Measurements from ENCODE around the gene ARRDC3.
A peak's percentile ranks its signal among the peaks of the same experiment; 100 is the strongest.
"Not testable (repeated sequence)": the region's sequence is repeated elsewhere in the genome, so short reads cannot be mapped to it uniquely, and the experiment has no call there.

ARRDC3 gene, protein sequence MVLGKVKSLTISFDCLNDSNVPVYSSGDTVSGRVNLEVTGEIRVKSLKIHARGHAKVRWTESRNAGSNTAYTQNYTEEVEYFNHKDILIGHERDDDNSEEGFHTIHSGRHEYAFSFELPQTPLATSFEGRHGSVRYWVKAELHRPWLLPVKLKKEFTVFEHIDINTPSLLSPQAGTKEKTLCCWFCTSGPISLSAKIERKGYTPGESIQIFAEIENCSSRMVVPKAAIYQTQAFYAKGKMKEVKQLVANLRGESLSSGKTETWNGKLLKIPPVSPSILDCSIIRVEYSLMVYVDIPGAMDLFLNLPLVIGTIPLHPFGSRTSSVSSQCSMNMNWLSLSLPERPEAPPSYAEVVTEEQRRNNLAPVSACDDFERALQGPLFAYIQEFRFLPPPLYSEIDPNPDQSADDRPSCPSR

DNA sequence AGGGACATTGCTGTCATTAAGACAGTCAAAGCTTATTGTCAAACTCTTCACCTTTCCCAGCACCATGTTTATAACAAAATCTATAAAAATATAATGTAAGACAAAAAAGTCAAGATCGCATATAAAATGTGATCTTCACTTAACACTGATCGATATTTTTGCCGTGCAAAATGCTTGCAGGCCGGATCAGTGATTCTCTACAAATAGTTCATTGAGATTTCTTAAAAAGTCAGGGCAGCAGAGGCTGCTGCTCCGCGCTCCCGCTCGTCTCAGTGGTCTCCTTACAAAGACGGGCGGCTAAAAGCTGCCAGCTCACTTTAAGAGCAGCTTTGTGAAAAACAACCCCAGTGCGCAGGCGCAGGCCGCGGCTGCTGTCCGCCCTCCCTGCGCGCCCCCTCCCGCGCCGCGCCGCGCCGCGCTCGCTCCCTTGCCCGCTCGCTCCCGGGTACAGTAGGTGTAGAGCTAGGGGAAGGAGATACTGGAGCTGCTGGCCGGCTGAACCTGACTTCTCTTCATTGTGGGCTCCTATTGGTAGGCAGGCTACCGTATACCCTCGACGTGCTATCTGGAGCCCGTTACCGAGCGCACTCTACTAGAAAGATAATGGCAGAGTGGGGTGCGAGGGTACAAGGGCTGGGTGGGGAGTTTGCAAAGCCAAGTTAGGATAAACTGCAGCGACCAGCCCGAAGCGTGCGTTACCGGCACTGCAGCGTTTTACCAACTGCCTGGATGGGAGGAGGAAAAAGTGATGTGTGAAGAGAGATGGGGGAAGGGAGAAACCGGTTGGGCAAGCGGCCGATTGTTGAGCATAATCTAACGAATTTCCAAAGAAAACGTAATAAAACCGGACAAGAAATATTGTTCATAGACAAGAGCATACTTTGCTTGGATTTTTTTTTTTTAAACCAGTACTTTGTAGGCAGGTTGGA lies at the start of gene ARRDC3:
TSS of gene ARRDC3 (minus strand) at position 291 of the 929 bp plus-strand sequence. CDS start at position 66, 225 bp downstream.
- DNase-seq, result peak; percentile 94 to 95

DNA sequence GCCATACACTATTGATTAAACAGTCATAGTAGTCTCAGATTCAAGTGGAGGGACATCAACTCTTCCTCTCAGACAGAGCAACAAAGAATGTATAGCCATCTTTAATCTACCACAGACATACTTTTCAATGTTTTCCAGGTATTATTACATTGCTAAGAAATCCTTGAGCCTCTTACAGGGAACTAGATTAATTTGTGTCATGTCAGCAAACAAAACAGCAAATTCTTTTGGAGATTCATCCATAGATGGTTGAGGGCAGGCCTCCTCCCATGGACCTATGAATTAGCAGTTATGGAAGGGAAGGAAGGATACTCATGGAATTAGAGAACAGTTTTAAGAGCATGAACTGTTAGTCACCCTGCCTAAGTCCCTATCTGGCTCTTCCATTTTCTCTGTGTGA lies 47.8 kb upstream of the ARRDC3 start:
- no peak for DNase-seq

DNA sequence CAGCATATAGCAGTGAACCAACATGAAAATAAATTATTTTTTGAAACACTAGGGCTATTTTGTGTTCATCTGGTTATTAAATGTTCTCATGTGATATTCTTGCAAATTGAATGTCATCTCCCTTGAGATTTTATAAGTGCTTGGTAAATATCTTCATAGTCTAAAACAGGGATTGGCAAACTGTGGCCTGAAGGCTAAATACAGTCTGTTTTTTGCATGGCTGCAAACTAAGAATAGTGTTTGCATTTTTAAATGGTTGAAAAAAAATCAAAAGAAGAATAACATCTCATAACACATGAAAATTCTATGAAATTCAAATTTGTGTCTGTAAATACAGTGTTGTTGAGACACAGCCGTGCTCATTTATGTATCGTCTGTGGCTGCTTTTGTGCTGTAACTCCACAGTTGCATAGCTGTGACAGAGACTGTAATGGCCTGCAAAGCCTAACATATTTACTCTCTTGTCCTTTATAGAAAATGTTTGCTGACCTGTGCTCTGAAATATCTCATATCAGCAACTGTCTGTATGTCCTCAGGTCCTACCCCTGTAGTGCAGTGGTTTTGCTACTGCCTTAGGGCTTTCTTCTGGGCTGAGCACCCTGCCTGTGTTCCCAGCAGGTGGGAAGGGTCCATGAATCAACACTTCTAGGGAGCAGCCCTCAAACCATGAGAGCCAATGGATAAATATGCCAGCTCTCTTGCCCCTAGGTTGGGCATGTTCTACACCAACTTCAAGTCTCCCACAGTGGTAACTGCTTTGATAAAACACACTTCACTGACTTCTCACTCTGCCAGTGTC lies 41.7 kb upstream of the ARRDC3 start:
- no peak for DNase-seq

DNA sequence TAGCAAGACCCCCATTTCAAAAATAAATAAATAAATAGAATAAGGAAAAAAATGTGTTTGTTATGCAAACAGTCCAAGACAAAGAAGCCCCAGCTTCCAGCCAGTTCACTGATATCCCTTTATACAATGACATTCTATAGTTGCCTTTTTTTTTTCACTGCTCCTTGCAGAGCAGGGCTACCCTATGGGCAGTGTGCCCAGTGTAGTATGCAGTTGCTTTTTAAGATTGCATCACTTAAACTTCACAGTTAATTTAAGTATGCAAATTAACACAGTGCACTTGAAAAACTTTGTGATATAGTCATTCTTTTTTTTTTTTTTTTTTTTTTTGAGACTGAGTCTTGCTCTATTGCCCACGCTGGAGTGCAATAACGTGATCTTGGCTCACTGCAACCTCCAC lies 40.8 kb upstream of the ARRDC3 start:
- no peak for DNase-seq

- DNase-seq, result no peak
Measured at GRCh38 chr5:91420879-91421278, 37.8 kb upstream of the ARRDC3 start.

DNA sequence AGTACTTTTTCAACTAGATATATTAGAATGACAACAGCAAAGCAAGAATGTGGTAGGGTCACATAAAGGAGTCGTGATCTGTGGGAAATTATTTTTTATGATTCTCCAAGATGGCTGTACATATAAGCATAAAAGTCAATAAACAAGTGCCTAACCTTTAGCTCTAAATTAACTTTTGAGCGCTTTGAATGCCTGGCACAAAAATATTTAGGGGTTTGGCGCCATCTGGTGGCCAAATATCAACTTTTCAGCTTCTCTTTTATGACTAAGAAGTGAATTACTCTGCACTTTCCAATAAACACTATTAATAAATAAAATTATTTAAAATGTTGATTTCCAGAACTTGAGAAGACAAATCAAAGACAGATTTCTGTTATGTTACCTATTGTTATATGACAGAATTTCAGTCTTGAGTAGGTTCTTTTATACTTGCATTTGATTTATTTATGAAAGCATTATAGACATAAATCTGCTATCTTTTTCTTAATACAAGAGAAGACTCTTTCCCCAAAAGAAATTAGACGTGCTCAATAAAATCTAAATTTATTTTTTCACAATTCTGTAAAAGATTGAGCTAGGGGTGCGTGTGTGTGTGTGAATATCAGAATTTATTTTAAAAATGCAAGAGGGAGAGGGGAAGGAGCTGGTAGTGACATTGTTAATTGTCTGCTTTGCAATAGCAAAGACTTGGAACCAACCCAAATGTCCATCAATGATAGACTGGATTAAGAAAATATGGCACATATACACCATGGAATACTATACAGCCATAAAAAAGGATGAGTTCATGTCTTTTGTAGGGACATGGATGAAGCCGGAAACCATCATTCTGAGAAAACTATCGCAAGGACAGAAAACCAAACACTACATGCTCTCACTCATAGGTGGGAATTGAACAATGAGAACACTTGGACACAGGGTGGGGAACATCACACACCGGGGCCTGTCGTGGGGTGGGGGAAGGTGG lies 36.7 kb upstream of the ARRDC3 start:
- DNase-seq, result peak; percentile 73 to 78

- DNase-seq, result no peak
Measured at GRCh38 chr5:91419136-91419535, 36.0 kb upstream of the ARRDC3 start.

- no peak for DNase-seq
Measured at GRCh38 chr5:91418158-91418557, 35.0 kb upstream of the ARRDC3 start.

DNA sequence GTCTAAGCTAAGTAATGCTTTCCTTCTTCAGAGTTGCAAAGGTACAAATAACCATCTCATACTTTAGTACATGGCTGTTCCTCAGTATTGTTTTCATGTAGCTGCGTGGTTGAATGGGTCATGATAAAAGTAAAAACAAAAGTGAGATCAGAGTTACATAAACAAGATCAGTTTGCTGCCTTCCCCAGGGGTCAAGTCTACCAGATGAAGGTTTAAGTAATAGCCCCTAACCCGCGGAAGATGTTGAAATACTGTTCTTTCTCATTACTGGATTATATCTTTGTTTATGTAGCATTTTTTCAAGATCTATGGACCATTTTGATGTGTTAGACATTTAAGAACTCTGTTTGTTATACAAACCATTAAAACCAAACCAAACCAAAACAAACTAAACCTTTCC lies 34.1 kb upstream of the ARRDC3 start:
- DNase-seq, result no peak

- no peak for DNase-seq
Measured at GRCh38 chr5:91416491-91416890, 33.4 kb upstream of the ARRDC3 start.

- DNase-seq, result no peak
Measured at GRCh38 chr5:91409304-91409703, 26.2 kb upstream of the ARRDC3 start.

GRCh38 chr5:91408710-91409109 lies 25.6 kb upstream of the ARRDC3 start:
- DNase-seq, result no peak

DNA sequence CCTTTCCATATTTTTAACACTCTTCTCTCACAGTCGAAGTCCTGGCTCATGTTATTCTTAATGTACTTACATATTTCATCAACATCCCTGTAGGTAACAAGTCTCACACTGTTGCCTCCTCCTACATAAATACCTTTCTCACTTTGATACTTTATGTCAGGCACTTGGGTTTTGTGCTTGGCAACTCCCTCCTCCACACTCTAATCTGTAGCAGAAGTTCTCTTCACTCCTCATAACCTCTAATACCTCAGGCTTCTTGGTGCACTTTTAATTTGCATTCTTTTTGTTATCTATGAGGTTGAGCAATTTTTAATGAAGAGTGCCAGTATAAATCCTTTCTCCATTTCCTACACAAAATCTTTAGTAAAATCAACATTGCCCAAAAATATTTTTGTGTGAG lies 24.1 kb upstream of the ARRDC3 start:
- no peak for DNase-seq

DNA sequence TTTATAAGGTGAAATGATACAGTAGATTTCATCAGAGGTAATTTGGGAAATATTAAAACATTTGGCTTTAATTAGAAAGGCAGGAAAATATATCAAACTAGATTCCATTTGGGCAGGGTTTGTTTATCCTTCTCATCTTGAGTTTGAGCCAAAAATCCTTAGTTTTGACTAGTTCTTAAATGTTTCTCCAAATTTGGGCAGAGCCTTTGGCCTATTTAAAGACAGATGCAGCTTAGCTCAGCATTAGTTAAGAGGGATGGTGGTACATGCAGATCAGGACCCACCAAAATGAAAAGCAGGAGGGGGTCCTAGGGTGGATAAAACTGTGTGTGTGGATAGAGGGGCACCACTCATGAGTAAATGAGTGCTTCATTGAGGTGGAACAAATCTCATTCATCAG lies 20.3 kb upstream of the ARRDC3 start:
- no peak for DNase-seq

- DNase-seq, result no peak
Measured at GRCh38 chr5:91401175-91401574, 18.1 kb upstream of the ARRDC3 start.

DNA sequence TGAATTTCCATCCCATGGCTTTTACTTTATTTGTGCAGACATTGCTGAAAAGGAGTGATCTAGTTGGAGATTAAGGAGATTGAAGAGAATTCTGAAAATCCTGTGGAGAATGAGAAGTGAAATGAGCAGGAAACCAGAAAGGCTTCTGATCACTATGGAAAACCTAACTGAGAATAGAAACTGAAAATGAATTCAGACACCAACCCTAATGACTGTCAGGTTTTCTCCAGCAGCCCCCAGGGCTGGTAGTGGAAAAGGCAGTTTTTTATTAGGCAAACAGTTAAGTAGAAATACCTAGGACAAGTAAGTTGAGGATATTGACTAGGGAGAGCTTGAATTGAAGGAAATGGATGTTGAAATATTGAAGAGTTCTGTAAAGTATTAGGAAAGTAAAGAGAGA lies 14.7 kb upstream of the ARRDC3 start:
- DNase-seq, result no peak

DNA sequence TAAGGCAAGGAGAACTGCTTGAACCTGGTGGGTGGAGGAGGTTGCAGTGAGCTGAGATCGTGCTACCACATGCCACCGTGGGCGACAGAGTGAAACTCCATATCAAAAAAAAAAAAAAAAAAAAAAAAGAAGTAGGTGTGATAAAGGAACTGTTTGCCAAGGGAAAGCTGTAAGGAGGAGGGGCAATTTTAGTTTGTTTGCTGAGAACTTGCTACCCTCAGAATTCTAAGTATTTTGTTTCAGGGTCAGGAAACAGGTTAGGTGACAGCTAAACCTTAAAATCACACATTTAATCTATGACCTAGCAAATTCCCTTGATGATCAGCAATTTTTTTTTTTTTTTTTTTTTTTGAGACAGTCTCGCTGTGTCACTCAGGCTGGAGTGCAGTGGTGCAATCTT lies 7.2 kb upstream of the ARRDC3 start:
- DNase-seq, result no peak

DNA sequence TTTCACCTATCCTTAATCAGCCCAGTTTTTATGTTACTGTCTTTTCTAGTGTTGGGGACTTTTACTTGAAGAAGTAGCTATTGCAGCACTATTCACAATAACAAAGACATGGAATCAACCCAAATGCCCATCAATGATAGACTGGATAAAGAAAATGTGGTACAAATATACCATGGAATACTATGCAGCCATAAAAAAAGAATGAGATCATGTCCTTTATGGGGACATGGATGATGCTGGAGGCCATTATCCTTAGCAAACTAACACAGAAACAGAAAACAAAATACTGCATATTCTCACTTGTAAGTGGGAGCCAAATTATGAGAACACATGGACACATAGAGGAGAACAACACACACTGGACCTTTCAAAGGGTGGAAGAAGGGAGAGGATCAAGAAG lies 6.4 kb upstream of the ARRDC3 start:
- DNase-seq, result not testable (repeated sequence)

GRCh38 chr5:91388362-91388761 lies 5.2 kb upstream of the ARRDC3 start:
- DNase-seq, result no peak

- no peak for DNase-seq
Measured at GRCh38 chr5:91386120-91386519, 3.0 kb upstream of the ARRDC3 start.

DNA sequence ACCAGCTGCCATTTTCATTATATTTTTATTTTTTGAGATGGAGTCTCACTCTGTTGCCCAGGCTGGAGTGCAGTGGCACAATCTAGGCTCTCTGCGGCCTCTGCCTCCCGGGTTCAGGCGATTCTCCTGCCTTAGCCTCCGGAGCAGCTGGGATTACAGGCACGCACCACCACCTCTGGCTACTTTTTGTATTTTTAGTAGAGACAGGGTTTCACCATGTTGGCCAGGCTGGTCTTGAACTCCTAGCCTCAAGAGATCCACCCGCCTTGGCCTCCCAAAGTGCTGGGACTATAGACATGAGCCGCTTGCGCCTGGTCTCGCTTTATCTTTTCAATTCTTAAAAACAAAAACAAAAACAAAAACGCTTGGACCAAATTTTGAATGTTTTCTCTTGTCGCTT lies 2.5 kb upstream of the ARRDC3 start:
- not testable (repeated sequence) for DNase-seq
